HG03196 (cell line): Measurements from ENCODE around the gene CHRNA4.

Experiments used
- ATAC-seq: cut with Tn5 transposase; IDR thresholded peaks from one replicate; pipeline ENCODE4 v1.9.1; 2021; ENCODE audit not compliant: unreplicated experiment

The CHRNA4 gene

DNA sequence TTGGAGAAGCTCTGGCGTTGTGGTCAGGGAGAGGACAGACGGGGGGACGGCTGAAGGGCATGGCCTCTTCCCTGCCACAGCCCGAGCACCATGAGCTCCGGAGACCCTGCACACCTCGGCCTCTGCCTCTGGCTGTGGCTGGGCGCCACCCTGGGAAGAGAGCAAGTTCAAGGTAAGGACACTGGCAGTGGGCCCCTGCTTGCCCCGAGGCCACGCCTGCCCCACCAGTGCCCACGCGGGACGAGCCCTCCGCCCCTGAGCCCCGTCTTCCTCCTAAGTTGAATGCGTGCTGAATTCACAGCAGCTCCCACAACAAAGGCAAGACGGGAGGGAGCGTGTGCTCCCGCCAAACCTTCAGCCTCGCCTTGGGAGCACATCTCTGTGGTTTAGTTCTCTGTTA is 66.1 kb downstream of the CHRNA4 start:
- no peak for ATAC-seq

DNA sequence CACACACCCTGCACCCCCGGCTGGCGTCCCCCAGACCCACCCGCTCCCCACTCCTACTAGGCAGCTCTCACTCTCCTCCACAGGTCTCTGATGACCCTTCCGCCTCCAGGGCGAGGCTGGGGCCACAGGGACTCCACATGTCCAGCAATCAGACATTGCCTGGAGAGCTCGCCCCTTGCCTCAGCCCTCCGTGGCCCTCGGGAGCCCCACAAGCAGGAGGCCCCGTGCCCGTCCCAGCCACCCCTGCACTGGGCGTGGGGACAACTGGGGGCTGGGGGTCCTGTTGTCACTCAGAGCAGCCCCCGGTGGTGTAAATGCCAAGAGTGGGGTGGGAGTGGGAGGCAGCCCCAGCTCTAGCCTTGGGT is 66.6 kb downstream of the CHRNA4 start:
- ATAC-seq, result no peak

DNA sequence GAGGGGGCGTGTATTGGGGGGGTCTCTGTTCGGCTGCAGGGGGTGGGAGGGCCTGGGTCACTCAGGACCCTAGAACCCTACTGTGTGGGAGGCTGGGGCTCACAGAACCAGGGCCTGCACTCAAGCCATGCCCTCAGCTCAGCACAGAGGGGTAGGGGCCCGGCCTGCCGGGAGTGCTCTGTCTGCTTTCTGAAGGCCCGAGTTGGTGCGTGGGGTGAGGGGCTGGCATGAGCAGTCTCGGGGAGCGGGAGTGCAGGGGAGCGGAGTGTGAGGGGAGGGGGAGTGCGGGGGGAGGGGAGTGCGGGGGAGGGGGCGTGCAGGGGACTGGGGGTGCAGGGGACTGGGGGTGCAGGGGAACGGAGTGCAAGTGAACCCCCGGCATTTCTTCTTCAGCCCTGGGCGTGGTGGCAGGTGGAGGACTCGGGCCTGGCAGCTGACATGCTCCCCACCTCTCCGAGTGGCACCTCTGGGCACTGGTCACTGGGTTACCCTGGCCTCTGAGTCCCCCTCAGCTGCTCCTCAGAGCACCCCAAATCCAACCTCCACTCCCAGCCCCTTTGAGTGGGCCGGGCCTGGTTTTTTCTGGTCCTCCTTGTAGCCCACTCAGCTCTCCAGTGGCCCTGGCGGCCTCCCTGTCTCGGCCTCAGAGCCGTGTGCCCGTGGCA is 67.1 kb downstream of the CHRNA4 start:
- no peak for ATAC-seq

DNA sequence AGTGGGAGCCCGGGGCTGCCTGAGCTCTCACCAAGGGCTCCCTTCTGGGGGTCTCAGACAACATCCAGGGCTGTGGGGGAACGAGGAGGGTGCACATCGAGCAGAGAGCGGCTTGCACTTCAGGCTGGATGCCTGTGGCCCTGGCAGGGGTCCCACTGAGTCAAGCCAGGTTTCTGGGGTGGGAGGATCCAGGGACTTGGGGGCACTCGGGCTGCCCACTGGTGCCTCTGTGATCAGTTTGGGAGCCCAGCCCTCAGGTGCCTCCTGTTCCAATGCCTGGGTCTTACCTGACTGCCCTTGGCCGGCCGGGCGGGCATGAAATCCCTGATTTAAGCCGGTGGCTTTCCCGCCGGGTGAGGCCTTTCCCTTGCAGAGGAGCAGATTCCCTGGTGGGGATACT is 67.7 kb downstream of the CHRNA4 start:
- ATAC-seq, result no peak
